Colonic mucosa (tissue), 4 donors: ENCODE data around the gene SCAF1. TPM values are rescaled to one million over a fixed set of nuclear protein-coding genes. Genes with fewer than 3 reads are reported as not detected.

ENCODE experiments used
- DNase-seq: peaks from one replicate; pipeline ENCODE4 v3.0.0-alpha.2; 2020
- H3K27ac ChIP-seq: fragments of 200-600 bp; one replicate; pipeline ENCODE4 v1.8.0; 2021
- H3K27me3 ChIP-seq: fragments of 200-600 bp; one replicate; pipeline ENCODE4 v1.8.0; 2021
- H3K36me3 ChIP-seq: fragments of 200-600 bp; one replicate; pipeline ENCODE4 v1.8.0; 2021
- H3K4me1 ChIP-seq: fragments of 200-600 bp; one replicate; pipeline ENCODE4 v1.8.0; 2021; ENCODE audit warnings: mild to moderate bottlenecking
- H3K4me3 ChIP-seq: fragments of 200-600 bp; one replicate; pipeline ENCODE4 v1.8.0; 2021
- H3K9ac ChIP-seq, 2 donors: one replicate each; pipeline ENCODE4 v1.7.0; 2013; ENCODE audit warnings: control low read depth in 2 of 2, low read depth in 2 of 2, low read length in 2 of 2
- H3K9me3 ChIP-seq: fragments of 200-600 bp; one replicate; pipeline ENCODE4 v1.8.0; 2021
- intact Hi-C: fragments of 100-400 bp; cut with DNase I; formaldehyde crosslinking; loops from one replicate; pipeline ENCODE4 v1.14.1; 2022
- total RNA-seq, 2 donors: library from RNA; stranded (reverse); fragmentation: NEBNext Ultra II Directional in 1 of 2; extraction: Animal tissue kit (Norgen Biotek cat#: 25700) in 1 of 2; gene quantifications; one replicate each; pipeline ENCODE4 v1.2.1, GENCODE V29; 2021
- TF ChIP-seq, protein P1 (sequence below): fragments of 200-600 bp; IDR thresholded peaks from one replicate; pipeline ENCODE4 v1.8.0; 2022; ENCODE audit warnings: antibody characterized with exemption, mild to moderate bottlenecking
- donor health status: healthy.
- donor health status: DM: no; HTN: no; CAD: no.
- donor health status: DM: no; HTN: no; CAD: no.

The SCAF1 gene
- total RNA-seq, 2 donors from 2014 or later, result 54.2 to 85.7 TPM

DNA sequence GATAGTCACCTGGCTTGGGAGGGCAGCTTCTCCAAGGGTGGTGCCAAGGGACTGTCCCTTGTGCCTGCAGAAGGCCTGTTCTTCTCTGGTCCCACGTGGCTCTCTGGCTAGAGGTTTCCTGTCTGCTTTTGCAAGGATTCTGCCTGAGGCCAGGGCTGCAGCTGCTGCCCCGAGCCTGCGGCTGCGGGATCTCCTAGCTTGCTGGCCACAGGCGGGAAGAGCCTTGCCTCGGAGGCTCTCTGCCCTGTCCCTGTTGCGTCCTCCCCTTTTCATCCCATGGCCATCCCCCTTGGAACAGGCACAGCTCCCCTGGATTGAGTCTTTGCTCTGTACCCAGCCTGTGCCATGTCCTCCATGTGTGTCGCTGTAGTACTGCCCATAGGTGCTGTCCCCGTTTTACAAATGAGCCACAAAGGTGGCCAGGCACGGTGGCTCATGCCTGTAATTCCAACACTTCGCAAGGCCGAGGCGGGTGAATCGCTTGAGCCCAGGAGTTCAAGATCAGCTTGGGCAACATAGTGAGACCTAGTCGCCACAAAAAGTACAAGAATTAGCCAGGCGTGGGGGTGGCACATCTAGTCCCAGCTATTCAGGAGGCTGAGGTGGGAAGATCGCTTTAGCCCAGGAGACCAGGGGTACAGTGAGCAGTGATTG lies 14.6 kb downstream of the SCAF1 start:
- no peak overlapping the region for H3K4me3 ChIP-seq
- peaks cover 32% of the 10 kb centered on the region for H3K36me3 ChIP-seq
- H3K27me3 ChIP-seq, result no peaks in the 10 kb centered on the region
- no peaks in the 10 kb centered on the region for H3K9me3 ChIP-seq
- no peak for DNase-seq
- no peak overlapping the region for H3K27ac ChIP-seq
- intact Hi-C loops, result no loop called here
- H3K4me1 ChIP-seq, result no peaks in the 10 kb centered on the region
- no peak overlapping the region for H3K9ac ChIP-seq
- TF ChIP-seq, protein P1, sequence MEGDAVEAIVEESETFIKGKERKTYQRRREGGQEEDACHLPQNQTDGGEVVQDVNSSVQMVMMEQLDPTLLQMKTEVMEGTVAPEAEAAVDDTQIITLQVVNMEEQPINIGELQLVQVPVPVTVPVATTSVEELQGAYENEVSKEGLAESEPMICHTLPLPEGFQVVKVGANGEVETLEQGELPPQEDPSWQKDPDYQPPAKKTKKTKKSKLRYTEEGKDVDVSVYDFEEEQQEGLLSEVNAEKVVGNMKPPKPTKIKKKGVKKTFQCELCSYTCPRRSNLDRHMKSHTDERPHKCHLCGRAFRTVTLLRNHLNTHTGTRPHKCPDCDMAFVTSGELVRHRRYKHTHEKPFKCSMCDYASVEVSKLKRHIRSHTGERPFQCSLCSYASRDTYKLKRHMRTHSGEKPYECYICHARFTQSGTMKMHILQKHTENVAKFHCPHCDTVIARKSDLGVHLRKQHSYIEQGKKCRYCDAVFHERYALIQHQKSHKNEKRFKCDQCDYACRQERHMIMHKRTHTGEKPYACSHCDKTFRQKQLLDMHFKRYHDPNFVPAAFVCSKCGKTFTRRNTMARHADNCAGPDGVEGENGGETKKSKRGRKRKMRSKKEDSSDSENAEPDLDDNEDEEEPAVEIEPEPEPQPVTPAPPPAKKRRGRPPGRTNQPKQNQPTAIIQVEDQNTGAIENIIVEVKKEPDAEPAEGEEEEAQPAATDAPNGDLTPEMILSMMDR, result no peak

DNA sequence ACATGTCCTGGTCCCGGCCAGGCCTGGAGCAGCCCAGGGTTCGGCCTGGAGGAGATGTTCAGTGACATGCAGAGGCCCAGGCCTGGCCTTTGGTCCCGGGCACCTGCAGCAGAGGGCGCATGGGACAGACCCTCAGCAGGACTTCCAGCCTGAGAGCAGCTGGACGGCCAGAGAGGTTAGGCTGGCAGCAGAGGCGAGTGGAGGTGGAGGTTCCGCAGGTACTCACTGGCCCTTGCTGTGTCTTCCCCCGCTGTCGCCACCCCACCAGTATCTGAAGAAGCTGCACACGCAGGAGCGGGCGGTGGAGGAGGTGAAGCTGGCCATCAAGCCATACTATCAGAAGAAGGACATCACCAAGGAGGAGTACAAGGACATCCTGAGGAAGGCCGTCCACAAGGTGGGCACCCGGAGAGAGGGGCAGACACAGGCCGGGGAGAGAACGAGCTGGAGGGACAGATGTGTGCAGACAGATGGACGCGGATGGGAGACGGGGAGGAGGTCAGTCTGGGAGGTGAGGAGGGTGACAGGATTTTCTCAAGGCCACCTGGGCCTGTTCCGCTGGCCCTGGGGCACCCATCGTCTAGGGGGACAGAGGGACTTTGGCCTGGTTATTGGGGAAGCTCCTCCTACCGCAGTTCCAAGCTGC lies 15.6 kb downstream of the SCAF1 start:
- no peaks in the 10 kb centered on the region for H3K4me1 ChIP-seq
- intact Hi-C loops, result no loop called here
- H3K9ac ChIP-seq, result no peak overlapping the region
- TF ChIP-seq, protein P1, result no peak
- H3K9me3 ChIP-seq, result no peaks in the 10 kb centered on the region
- no peaks in the 10 kb centered on the region for H3K27me3 ChIP-seq
- peaks cover 29% of the 10 kb centered on the region for H3K36me3 ChIP-seq
- no peak for DNase-seq
- no peak overlapping the region for H3K27ac ChIP-seq
- no peak overlapping the region for H3K4me3 ChIP-seq

DNA sequence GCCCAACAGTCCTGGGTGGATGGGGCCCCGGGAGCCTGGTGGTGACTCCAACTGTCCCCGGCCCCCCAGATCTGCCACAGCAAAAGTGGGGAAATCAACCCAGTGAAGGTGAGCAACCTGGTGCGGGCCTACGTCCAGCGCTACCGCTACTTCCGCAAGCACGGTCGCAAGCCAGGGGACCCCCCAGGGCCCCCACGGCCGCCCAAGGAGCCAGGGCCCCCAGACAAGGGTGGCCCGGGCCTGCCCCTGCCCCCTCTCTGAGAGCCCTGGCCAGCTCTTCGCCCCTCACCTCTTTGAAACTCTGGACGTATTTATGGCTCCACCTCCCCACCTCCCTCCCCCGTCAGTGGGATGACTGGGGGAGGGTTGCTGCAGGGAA lies 16.1 kb downstream of the SCAF1 start:
- H3K9me3 ChIP-seq, result no peaks in the 10 kb centered on the region
- H3K4me1 ChIP-seq, result no peaks in the 10 kb centered on the region
- H3K27me3 ChIP-seq, result no peaks in the 10 kb centered on the region
- peaks cover 24% of the 10 kb centered on the region for H3K36me3 ChIP-seq
- no peak overlapping the region for H3K9ac ChIP-seq
- H3K4me3 ChIP-seq, result no peak overlapping the region
- H3K27ac ChIP-seq, result no peak overlapping the region
- TF ChIP-seq, protein P1, result no peak
- no peak for DNase-seq
- intact Hi-C loops, result no loop called here

DNA sequence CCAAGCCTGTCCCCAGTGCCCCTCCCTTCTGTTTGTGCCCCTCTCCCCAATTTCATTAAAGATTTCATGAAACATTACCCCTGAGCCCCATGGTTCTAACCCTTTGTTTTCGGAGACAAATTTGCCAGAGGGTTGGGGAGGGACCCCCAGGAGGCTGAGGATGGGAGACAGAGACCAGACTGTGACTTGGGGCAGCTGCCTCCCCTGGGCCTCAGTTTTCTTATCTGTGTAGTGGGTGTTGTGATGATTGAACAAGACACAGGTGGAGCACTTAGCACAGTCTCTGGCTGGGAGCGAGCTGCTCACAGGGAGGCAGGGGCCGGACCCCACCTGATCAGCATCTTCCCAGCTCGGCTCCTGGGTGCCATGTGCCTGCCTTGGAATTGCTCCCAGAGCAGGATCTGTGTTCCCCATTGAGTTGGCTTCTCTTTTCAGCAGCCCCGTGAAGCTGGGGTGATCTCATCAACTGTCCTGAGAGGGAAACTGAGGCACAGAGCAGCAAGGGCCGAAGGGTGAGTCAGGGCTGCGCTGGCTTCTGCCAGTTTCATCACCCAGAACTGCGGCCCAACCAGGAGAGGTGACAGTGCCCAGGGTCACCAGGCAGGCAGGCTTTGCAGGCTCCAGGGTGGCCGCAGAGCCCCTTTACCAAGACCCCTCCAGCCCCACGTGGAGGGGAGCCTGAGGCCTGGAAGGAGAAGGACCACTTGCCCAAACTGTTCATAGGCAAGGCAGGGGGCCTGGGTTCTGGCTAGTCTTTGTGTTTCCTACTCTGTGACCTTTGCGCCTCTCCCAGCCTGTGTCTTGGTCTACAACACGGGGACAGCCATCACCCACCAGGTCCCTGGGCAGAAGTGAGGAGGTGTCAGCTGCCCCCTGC lies 16.8 kb downstream of the SCAF1 start:
- TF ChIP-seq, protein P1, result no peak
- intact Hi-C loops, result no loop called here
- no peak for DNase-seq
- Histone ChIP-seq H3K9me3 (no peaks in the 10 kb centered on the region), H3K27ac (no peak overlapping the region), H3K9ac (no peak overlapping the region), H3K4me1 (peaks cover 2% of the 10 kb centered on the region), H3K4me3 (no peak overlapping the region), H3K36me3 (peaks cover 24% of the 10 kb centered on the region), H3K27me3 (no peaks in the 10 kb centered on the region)

DNA sequence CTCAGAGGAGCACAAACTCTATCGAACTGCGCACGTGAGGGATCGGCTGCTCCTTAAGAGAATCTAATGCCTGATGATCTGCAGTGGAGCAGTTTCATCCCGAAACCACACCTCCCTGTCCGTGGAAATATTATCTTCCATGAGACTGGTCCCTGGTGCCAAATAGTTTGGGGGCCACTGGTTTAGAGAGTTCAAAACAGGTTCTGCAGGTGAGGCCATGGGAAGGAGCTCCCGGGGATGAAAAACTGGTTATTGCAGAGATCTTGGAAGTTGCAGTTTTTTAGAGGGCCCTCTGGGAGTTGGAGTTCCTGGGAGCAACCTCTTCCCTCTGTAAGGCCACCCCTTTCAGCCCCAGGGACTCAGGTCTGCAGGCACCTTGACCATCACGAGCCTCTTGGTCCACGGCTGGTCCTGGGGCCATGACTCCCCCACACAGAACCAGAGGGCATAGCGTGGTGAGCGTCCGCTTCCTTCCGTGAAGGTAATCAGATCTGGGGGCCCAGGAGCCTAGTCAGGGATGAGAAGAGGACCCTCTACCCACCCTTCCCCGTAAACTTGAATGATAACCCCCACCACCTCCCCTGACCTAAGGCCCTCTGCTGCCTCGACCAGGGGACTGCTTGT lies 18.4 kb downstream of the SCAF1 start:
- H3K4me3 ChIP-seq, result no peak overlapping the region
- H3K9ac ChIP-seq, result no peak overlapping the region
- H3K36me3 ChIP-seq, result peaks cover 15% of the 10 kb centered on the region
- intact Hi-C loops, result no loop called here
- H3K9me3 ChIP-seq, result no peaks in the 10 kb centered on the region
- peaks cover 5% of the 10 kb centered on the region for H3K4me1 ChIP-seq
- no peak overlapping the region for H3K27ac ChIP-seq
- TF ChIP-seq, protein P1, result no peak
- no peak for DNase-seq
- H3K27me3 ChIP-seq, result no peaks in the 10 kb centered on the region
